NCI-H2029 (cell line): ENCODE results near the gene RO60.

Experiments used
- DNase-seq: peaks from one replicate; lab custom pipeline; 2025; lab: John Stamatoyannopoulos, UW

Gene RO60

GRCh38 chr1:193108471-193108870, 49.1 kb downstream of the RO60 start:
- no peak for DNase-seq
